HG03571 (cell line): ENCODE measurements around the gene MPND.
"Not testable (repeated sequence)": the region's sequence is repeated elsewhere in the genome, so short reads cannot be mapped to it uniquely, and the experiment has no call there.

ENCODE experiments used
- ATAC-seq: cut with Tn5 transposase; IDR thresholded peaks from one replicate; pipeline ENCODE4 v1.9.1; 2021; ENCODE audit not compliant: unreplicated experiment

MPND gene

GRCh38 chr19:4346020-4346383 is 2.6 kb downstream of the MPND start:
- ATAC-seq: no peak

GRCh38 chr19:4347521-4347920 is 4.2 kb downstream of the MPND start:
- no peak for ATAC-seq

GRCh38 chr19:4349225-4349624 is 5.9 kb downstream of the MPND start:
- ATAC-seq: not testable (repeated sequence)

GRCh38 chr19:4350111-4350510 is 6.7 kb downstream of the MPND start:
- ATAC-seq: no peak

- ATAC-seq: no peak
These were observed 7.4 kb downstream of the MPND start for GRCh38 chr19:4350726-4351125.

- ATAC-seq: no peak
These were observed 9.3 kb downstream of the MPND start for GRCh38 chr19:4352701-4353121.

- no peak for ATAC-seq
These were observed 10.9 kb downstream of the MPND start for GRCh38 chr19:4354282-4354681.

GRCh38 chr19:4354897-4355296 is 11.5 kb downstream of the MPND start:
- ATAC-seq: no peak

- no peak for ATAC-seq
These were observed 13.9 kb downstream of the MPND start for GRCh38 chr19:4357095-4357797.

- no peak for ATAC-seq
These were observed 14.6 kb downstream of the MPND start for GRCh38 chr19:4357921-4358326.

GRCh38 chr19:4358709-4359626 is 15.6 kb downstream of the MPND start:
- no peak for ATAC-seq

- ATAC-seq: no peak
These were observed 16.3 kb downstream of the MPND start for GRCh38 chr19:4359627-4360000.

GRCh38 chr19:4360081-4360569 is 16.8 kb downstream of the MPND start:
- ATAC-seq: no peak

- no peak for ATAC-seq
These were observed 17.3 kb downstream of the MPND start for GRCh38 chr19:4360641-4361151.

- ATAC-seq: no peak
These were observed 18.0 kb downstream of the MPND start for GRCh38 chr19:4361152-4362046.

GRCh38 chr19:4362101-4362828 is 18.9 kb downstream of the MPND start:
- ATAC-seq: no peak

GRCh38 chr19:4362831-4363545 is 19.6 kb downstream of the MPND start:
- ATAC-seq: no peak

- ATAC-seq: no peak
These were observed 20.4 kb downstream of the MPND start for GRCh38 chr19:4363571-4364304.

- ATAC-seq: no peak
These were observed 22.0 kb downstream of the MPND start for GRCh38 chr19:4365341-4365740.
